Lung (tissue), 12 donors: ENCODE measurements around the gene KLHL2. TPM values are rescaled to one million over a fixed set of nuclear protein-coding genes. Genes with fewer than 3 reads are reported as not detected.

ENCODE experiments used
- ATAC-seq: fragments of 200-7000 bp; cut with Tn5 transposase; one replicate; pipeline ENCODE4 v1.9.1; 2020; ENCODE audit warnings: moderate number of reproducible peaks; ENCODE audit not compliant: insufficient read depth, low FRiP score
- DNase-seq, 3 donors: peaks; one replicate each; pipeline ENCODE4 v3.0.0-alpha.2; 2013 to 2017
- H3K27ac ChIP-seq, 2 donors: one replicate each; pipeline ENCODE4 v1.5.1; 2013; ENCODE audit warnings: mild to moderate bottlenecking in 2 of 2, moderate library complexity in 2 of 2, control low read depth in 1 of 2, inconsistent platforms in 1 of 2, low read depth in 1 of 2, low read length in 1 of 2
- H3K27me3 ChIP-seq, 3 donors: one replicate each; pipeline ENCODE4 v1.5.1; 2013; ENCODE audit warnings: low read length in 2 of 3; ENCODE audit not compliant: control insufficient read depth in 3 of 3, insufficient read depth in 3 of 3
- H3K36me3 ChIP-seq, 4 donors: one replicate each; pipeline ENCODE4 v1.5.1; 2013; ENCODE audit warnings: low read length in 4 of 4, mild to moderate bottlenecking in 1 of 4, moderate library complexity in 1 of 4; ENCODE audit not compliant: control insufficient read depth in 4 of 4, insufficient read depth in 4 of 4
- H3K4me1 ChIP-seq, 5 donors: one replicate each; pipeline ENCODE4 v1.5.1; 2013; ENCODE audit warnings: low read length in 5 of 5, mild to moderate bottlenecking in 2 of 5, moderate library complexity in 1 of 5; ENCODE audit not compliant: control insufficient read depth in 5 of 5, insufficient read depth in 5 of 5
- H3K4me3 ChIP-seq: one replicate; pipeline ENCODE4 v1.5.1; 2013; ENCODE audit warnings: mild to moderate bottlenecking, control low read depth, moderate library complexity
- H3K9ac ChIP-seq, 2 donors: one replicate each; pipeline ENCODE4 v1.5.1; 2013; ENCODE audit warnings: low read length in 2 of 2, control low read depth in 1 of 2; ENCODE audit not compliant: insufficient read depth in 1 of 2
- H3K9me3 ChIP-seq, 4 donors: one replicate each; pipeline ENCODE4 v1.5.1; 2013; ENCODE audit warnings: low read length in 3 of 4, mild to moderate bottlenecking in 1 of 4, moderate library complexity in 1 of 4; ENCODE audit not compliant: control insufficient read depth in 4 of 4, insufficient read depth in 3 of 4
- WGBS, 2 donors: extraction: QIAGEN DNeasy Blood & Tissue Kit; methylation state at CpG; one replicate each; pipeline ENCODE4 v1.1.7; 2013; 5-methylcytosine and 5-hydroxymethylcytosine counted together
- polyA plus RNA-seq, 2 donors: library from polyadenylated mRNA; stranded (reverse); fragments of 200-250 nt; gene quantifications; one replicate each; pipeline ENCODE4 v1.2.1, GENCODE V29; 2013
- total RNA-seq, 2 donors: library from RNA; depleted of rRNA in 1 of 2; stranded (reverse); fragments of >200 nt in 1 of 2; gene quantifications; one replicate each; pipeline ENCODE4 v1.2.1, GENCODE V29; 2014 to 2021
- TF ChIP-seq, protein P1 (sequence below): IDR thresholded peaks from 2 replicates; pipeline ENCODE4 v1.5.1; 2012; ENCODE audit warnings: mild to moderate bottlenecking; ENCODE audit errors: control extremely low read depth, extremely low read depth
- donor health status: control.
- donor health status: control.
- donor health status: Bipolar disorder and iron deficiency.
- donor health status: healthy.
- donor health status: DM: yes; HTN: yes; CAD: no.

Gene KLHL2
- total and polyA plus RNA-seq, 4 donors, result 17.3 to 43.0 (median 33.7) TPM

DNA sequence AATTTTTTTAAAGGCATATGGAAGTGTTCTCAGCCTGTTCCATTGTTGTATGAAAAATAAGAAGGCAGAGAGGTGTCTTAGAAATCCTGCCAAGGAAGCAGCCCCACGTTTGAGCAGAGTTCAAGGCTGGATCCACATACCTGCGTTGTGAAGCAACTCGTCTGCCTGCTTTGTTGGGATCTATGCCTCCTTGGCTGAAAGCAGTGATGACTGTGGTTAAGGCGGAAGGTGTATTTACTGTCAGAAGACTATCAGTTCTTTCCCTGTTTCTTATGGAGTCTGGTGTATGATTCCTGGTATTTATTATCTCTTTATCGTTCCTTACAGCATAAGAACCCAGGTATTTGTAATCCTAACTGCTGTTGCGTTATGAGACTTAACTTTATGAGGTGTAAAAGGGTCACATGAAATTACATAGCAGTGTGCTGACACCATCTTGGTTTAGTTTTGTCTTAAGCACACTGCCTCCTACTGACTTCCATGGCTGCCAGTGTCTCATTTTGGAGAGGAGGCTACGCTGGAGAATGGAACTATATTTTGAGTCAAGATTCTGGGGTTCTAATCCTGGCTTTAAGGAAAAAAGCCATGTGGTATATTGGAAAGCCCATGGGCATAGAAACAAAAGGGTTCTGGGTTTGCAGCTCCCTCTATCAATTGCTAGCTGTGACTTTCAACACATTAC is 117.0 kb downstream of the KLHL2 start:
- Histone ChIP-seq H3K9me3 (no peaks in the 10 kb centered on the region), H3K4me1 (peaks cover 0 to 16% (median 10%) of the 10 kb centered on the region in 5 donors), H3K4me3 (no peak overlapping the region), H3K36me3 (peaks cover 0 to 2% (median 1%) of the 10 kb centered on the region in 4 donors), H3K27ac (no peak overlapping the region), H3K9ac (no peak overlapping the region), H3K27me3 (no peaks in the 10 kb centered on the region)
- WGBS, 2 donors, result 93 to 94% methylated on average over 7 of the region's 7 CpGs
- ATAC-seq, result no peak
- TF ChIP-seq, protein P1, sequence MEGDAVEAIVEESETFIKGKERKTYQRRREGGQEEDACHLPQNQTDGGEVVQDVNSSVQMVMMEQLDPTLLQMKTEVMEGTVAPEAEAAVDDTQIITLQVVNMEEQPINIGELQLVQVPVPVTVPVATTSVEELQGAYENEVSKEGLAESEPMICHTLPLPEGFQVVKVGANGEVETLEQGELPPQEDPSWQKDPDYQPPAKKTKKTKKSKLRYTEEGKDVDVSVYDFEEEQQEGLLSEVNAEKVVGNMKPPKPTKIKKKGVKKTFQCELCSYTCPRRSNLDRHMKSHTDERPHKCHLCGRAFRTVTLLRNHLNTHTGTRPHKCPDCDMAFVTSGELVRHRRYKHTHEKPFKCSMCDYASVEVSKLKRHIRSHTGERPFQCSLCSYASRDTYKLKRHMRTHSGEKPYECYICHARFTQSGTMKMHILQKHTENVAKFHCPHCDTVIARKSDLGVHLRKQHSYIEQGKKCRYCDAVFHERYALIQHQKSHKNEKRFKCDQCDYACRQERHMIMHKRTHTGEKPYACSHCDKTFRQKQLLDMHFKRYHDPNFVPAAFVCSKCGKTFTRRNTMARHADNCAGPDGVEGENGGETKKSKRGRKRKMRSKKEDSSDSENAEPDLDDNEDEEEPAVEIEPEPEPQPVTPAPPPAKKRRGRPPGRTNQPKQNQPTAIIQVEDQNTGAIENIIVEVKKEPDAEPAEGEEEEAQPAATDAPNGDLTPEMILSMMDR, result no peak
- no peak for DNase-seq

DNA sequence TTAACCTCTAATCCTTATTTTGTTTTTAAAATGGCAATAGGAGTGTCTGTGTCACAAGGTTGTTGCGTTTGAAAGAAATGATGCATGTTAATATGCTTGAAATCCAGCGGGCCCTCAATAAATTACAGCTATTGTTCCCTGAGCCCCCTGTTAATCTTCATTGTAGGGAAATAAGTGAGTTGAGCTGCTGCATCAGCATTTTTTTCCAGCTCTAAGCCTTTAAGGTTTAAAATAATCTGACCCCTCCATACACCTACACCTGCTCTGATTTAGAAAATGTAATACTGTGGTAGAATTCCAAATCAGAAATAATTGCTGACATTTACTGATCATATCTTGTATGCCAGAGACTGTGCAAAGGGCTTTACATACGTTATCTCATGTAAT is 117.5 kb downstream of the KLHL2 start:
- ATAC-seq (no peak), DNase-seq (no peak)
- no peaks in the 10 kb centered on the region for H3K27me3 ChIP-seq
- H3K36me3 ChIP-seq, result peaks cover 0 to 2% (median under 1%) of the 10 kb centered on the region in 4 donors
- 96 to 98% methylated on average over 3 of the region's 3 CpGs for WGBS, 2 donors
- no peak overlapping the region for H3K4me3 ChIP-seq
- H3K4me1 ChIP-seq, result peaks cover 0 to 16% (median 10%) of the 10 kb centered on the region in 5 donors
- no peaks in the 10 kb centered on the region for H3K9me3 ChIP-seq
- no peak overlapping the region for H3K27ac ChIP-seq
- no peak overlapping the region for H3K9ac ChIP-seq
- TF ChIP-seq, protein P1, result no peak

DNA sequence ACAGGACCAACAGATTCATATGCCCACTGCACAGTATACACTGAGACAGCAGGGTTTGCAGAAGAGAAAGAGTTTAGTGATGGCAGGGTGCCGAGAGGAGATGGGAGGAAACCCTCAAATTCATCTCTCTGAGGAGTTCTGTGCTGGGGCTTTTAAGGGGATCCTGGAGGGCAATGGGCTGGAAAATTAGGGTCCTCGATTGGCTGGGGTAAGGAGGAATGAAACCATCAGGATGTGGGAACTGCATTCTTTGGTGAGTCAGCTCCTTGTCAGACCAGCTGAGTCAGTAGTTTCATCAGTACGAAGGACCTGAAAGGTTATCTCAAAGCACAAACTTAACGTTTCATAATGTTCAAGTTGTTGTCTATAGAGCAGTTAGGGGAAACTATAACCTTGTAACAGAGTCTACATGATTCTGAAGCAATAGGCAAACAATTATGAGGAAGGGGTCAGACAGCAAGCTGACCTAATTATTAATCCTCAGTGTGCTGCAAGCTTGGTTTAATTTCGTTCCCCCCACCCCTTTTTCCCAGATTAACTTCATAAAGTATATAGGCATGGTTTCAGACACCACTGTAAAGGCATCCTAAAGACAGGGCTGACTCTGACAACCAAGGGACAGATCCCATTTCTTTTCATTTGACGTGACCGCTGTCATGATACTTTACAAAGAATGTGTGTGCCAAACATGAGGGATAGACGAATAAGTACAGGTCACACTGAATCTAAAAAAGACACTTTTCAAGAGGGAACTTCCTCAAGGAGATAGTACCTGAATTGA is 118.6 kb downstream of the KLHL2 start:
- peak overlapping the region in 1 of 2 donors; percentile 8 for H3K27ac ChIP-seq
- ATAC-seq (peak; percentile 9), DNase-seq (peak in 2 of 3 donors; percentile 30 to 40)
- H3K36me3 ChIP-seq, result peaks cover 0 to 2% (median 0%) of the 10 kb centered on the region in 4 donors
- WGBS, 2 donors, result 50 to 56% methylated on average over 8 of the region's 8 CpGs
- no peaks in the 10 kb centered on the region for H3K27me3 ChIP-seq
- peaks cover 0 to 25% (median 10%) of the 10 kb centered on the region in 5 donors for H3K4me1 ChIP-seq
- no peaks in the 10 kb centered on the region for H3K9me3 ChIP-seq
- H3K9ac ChIP-seq, result peak overlapping the region in 1 of 2 donors; percentile 80
- TF ChIP-seq, protein P1, result no peak
- no peak overlapping the region for H3K4me3 ChIP-seq
